ENCODE measurements around the gene ADCY2. TPM values are rescaled to one million over a fixed set of nuclear protein-coding genes. Genes with fewer than 3 reads are reported as not detected.

Gene ADCY2
- polyA plus RNA-seq, 1 of the 3 experiments (the other 2 are of a cell fraction), result not detected

DNA sequence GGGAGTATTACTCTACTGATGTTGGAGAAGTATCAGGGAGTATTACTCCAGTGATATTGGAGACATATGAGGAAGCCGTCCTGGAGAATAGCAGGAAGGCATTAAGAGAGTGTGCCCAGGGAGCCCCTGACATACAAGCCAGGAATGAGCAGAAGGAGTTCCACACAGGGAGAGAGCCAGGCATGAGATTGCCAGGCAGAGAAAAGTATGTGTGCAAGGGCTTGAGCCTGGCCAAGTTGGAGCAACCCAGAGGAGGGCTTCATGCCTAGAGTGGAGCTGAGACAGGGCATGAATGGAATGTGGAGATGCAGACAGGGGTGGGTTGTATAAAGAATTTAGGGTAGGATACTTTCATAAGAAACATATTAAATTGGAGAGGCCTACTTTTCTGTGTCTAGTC is 213.8 kb downstream of the ADCY2 start (continued):
- no peak for TF ChIP-seq CHD2 (IDR thresholded peaks at IDR 0.05; ENCODE audit: low read length, partially characterized antibody)
- no peak for TF ChIP-seq RCOR1 (IDR thresholded peaks at IDR 0.05; ENCODE audit: low read length)
- no peak for TF ChIP-seq USF2 (IDR thresholded peaks at IDR 0.05; ENCODE audit: borderline replicate concordance, low read depth, low read length)
- TF ChIP-seq FOXM1 (IDR thresholded peaks at IDR 0.05; ENCODE audit: low read depth), result no peak

GRCh38 chr5:7610531-7611177 is 214.7 kb downstream of the ADCY2 start:
- ChIA-PET CTCF (no interaction called here), POLR2A (no interaction called here)
- Histone ChIP-seq H3K4me2 (no peak overlapping the region), H3K27me3 (ENCODE audit: insufficient read depth) (no peaks in the 10 kb centered on the region), H3K27ac (ENCODE audit: low read depth in 2 of 2, low read length in 1 of 2) (no peak overlapping the region), H4K20me1 (ENCODE audit: insufficient read depth) (no peaks in the 10 kb centered on the region), H3K9me3 (no peaks in the 10 kb centered on the region), H3K9ac (no peak overlapping the region), H3K4me3 (ENCODE audit: low read depth in 2 of 2, low read length in 1 of 2) (no peak overlapping the region), H2AFZ (ENCODE audit: low read depth) (no peak overlapping the region), H3K9me2 (no peaks in the 10 kb centered on the region), H3K4me1 (ENCODE audit: control insufficient read depth in 1 of 2, insufficient read depth in 2 of 2, low read depth in 1 of 2, low read length in 1 of 2) (no peaks in the 10 kb centered on the region), H3F3A (replicated peaks; ENCODE audit: insufficient read depth) (no peaks in the 10 kb centered on the region), H3K79me2 (ENCODE audit: insufficient read depth) (no peaks in the 10 kb centered on the region), H3K36me3 (replicated peaks in 1 of 2; ENCODE audit: control insufficient read depth in 1 of 2, insufficient read depth in 2 of 2, low read length in 1 of 2) (no peaks in the 10 kb centered on the region)
- WGBS (ENCODE audit: low lambda C conversion rate), result 2% methylated on average over 2 of the region's 2 CpGs
- no peak for DNase-seq
- TF ChIP-seq GABPA (IDR thresholded peaks at IDR 0.05; ENCODE audit: low read depth), result no peak
- TF ChIP-seq FOSL2 (IDR thresholded peaks at IDR 0.05; ENCODE audit: borderline replicate concordance, low read depth), result no peak
- TF ChIP-seq USF1 (IDR thresholded peaks at IDR 0.05; ENCODE audit: borderline replicate concordance, low read depth), result no peak
- TF ChIP-seq TAF1 (IDR thresholded peaks at IDR 0.05; ENCODE audit: borderline replicate concordance, low read depth, low read length), result no peak
- no peak for TF ChIP-seq NRF1 (IDR thresholded peaks at IDR 0.05; ENCODE audit: low read depth, low read length)
- TF ChIP-seq EP300 (IDR thresholded peaks at IDR 0.05; ENCODE audit: borderline replicate concordance in 1 of 2, low read depth in 1 of 2, low read length in 1 of 2), result no peak
- TF ChIP-seq MEF2A (IDR thresholded peaks at IDR 0.05; ENCODE audit: borderline replicate concordance, low read depth), result no peak

DNA sequence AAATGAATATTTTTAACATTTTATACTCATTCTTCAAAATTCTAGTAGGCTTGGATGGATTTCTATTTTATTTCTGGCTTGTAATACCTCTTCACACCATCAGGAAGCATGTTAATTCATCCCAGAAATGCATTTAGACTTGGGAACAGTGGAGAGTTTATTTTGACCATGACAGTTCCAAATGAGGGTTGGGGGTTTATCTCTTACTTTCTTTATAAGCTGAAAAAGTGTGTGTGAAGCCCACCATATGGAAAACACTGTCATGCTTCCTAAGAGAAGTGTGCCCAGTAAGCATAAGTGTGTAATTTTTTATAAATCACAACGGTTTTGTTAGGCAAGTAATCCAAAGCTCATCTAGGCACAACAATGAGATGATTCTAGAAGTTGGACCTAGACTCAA is 215.6 kb downstream of the ADCY2 start:
- TF ChIP-seq MXI1 (IDR thresholded peaks at IDR 0.05; ENCODE audit: low read depth, low read length) (no peak), ZBTB33 (IDR thresholded peaks at IDR 0.05; ENCODE audit: borderline replicate concordance, low read depth) (no peak), NFIC (IDR thresholded peaks at IDR 0.05; ENCODE audit: borderline replicate concordance) (no peak), YY1 (IDR thresholded peaks at IDR 0.05; ENCODE audit: low read depth) (no peak), USF1 (IDR thresholded peaks at IDR 0.05; ENCODE audit: borderline replicate concordance, low read depth) (no peak), TEAD4 (IDR thresholded peaks at IDR 0.05; ENCODE audit: borderline replicate concordance, insufficient read depth) (no peak), FOSL2 (IDR thresholded peaks at IDR 0.05; ENCODE audit: borderline replicate concordance, low read depth) (no peak), ELF1 (IDR thresholded peaks at IDR 0.05) (no peak), RXRA (IDR thresholded peaks at IDR 0.05; ENCODE audit: borderline replicate concordance, low read depth) (no peak)
- no peak overlapping the region for H3K4me2 ChIP-seq
- ChIA-PET CTCF (interaction anchor here (0.6 kb wide), 1 partner anchor 76 kb away, joined by 3 read pairs; no protein-coding TSS in a partner anchor), POLR2A (no interaction called here)
- DNase-seq, result no peak
- no peaks in the 10 kb centered on the region for H3K27me3 ChIP-seq (ENCODE audit: insufficient read depth)
- H2AFZ ChIP-seq (ENCODE audit: low read depth), result no peak overlapping the region
- no peaks in the 10 kb centered on the region for H3F3A ChIP-seq (replicated peaks; ENCODE audit: insufficient read depth)
- no peaks in the 10 kb centered on the region for H3K9me3 ChIP-seq
- H3K36me3 ChIP-seq (replicated peaks in 1 of 2; ENCODE audit: control insufficient read depth in 1 of 2, insufficient read depth in 2 of 2, low read length in 1 of 2), result no peaks in the 10 kb centered on the region
- no peak overlapping the region for H3K9ac ChIP-seq
- H3K79me2 ChIP-seq (ENCODE audit: insufficient read depth), result no peaks in the 10 kb centered on the region
- no peaks in the 10 kb centered on the region for H4K20me1 ChIP-seq (ENCODE audit: insufficient read depth)
- WGBS (ENCODE audit: low lambda C conversion rate), result 0% methylated on average over 1 of the region's 1 CpG
- H3K27ac ChIP-seq (ENCODE audit: low read depth in 2 of 2, low read length in 1 of 2), result no peak overlapping the region
- H3K4me3 ChIP-seq (ENCODE audit: low read depth in 2 of 2, low read length in 1 of 2), result no peak overlapping the region
- H3K9me2 ChIP-seq, result no peaks in the 10 kb centered on the region
- H3K4me1 ChIP-seq (ENCODE audit: control insufficient read depth in 1 of 2, insufficient read depth in 2 of 2, low read depth in 1 of 2, low read length in 1 of 2), result no peaks in the 10 kb centered on the region

Measured in SK-N-SH (cell line).